Mesenchymal stem cell (in vitro differentiated cells and primary cell): ENCODE measurements around the gene IFIT1.
A peak's percentile ranks its signal among the peaks of the same experiment; 100 is the strongest.

ENCODE experiments used
- DNase-seq: peaks from one replicate; pipeline ENCODE4 v3.0.0-alpha.2; 2013
- H2AFZ ChIP-seq: one replicate; pipeline ENCODE4 v1.6.1; 2013; ENCODE audit warnings: low read depth, mild to moderate bottlenecking, control low read depth, inconsistent platforms, low read length, moderate library complexity
- H2AK5ac ChIP-seq: 2 replicates; pipeline ENCODE4 v1.6.1; 2013; ENCODE audit warnings: low read length, moderate library complexity, mild to moderate bottlenecking, inconsistent platforms; ENCODE audit not compliant: severe bottlenecking
- H2BK120ac ChIP-seq: one replicate; pipeline ENCODE4 v1.6.1; 2013; ENCODE audit warnings: low read depth, mild to moderate bottlenecking, inconsistent platforms, low read length, moderate library complexity
- H2BK12ac ChIP-seq, 2 experiments: one replicate each; pipeline ENCODE4 v1.6.1; 2013; ENCODE audit warnings: inconsistent platforms in 2 of 2, low read length in 2 of 2, mild to moderate bottlenecking in 2 of 2, moderate library complexity in 2 of 2, control low read depth in 1 of 2
- H2BK15ac ChIP-seq: one replicate; pipeline ENCODE4 v1.6.1; 2013; ENCODE audit warnings: mild to moderate bottlenecking, low read depth, inconsistent platforms; ENCODE audit not compliant: poor library complexity, severe bottlenecking
- H2BK5ac ChIP-seq: 2 replicates; pipeline ENCODE4 v1.6.1; 2013; ENCODE audit warnings: low read depth, mild to moderate bottlenecking, low read length, control low read depth, inconsistent platforms; ENCODE audit not compliant: poor library complexity, severe bottlenecking
- H3K14ac ChIP-seq, 2 experiments: one replicate each; pipeline ENCODE4 v1.6.1; 2013; ENCODE audit warnings: inconsistent platforms in 2 of 2, low read length in 2 of 2, control low read depth in 1 of 2, mild to moderate bottlenecking in 1 of 2, moderate library complexity in 1 of 2
- H3K18ac ChIP-seq, 2 experiments: one replicate each; pipeline ENCODE4 v1.6.1; 2013; ENCODE audit warnings: inconsistent platforms in 2 of 2, low read length in 2 of 2, control low read depth in 1 of 2, low read depth in 1 of 2, mild to moderate bottlenecking in 1 of 2
- H3K23ac ChIP-seq, 2 experiments: one replicate each; pipeline ENCODE4 v1.6.1; 2013; ENCODE audit warnings: inconsistent platforms in 2 of 2, low read length in 2 of 2, mild to moderate bottlenecking in 2 of 2, moderate library complexity in 2 of 2, control low read depth in 1 of 2
- H3K27ac ChIP-seq: 2 replicates; pipeline ENCODE4 v1.5.1; 2013; ENCODE audit warnings: mild to moderate bottlenecking, moderate library complexity, low read length, control low read depth, inconsistent platforms; ENCODE audit not compliant: poor library complexity, severe bottlenecking
- H3K27me3 ChIP-seq, 2 experiments: 2 replicates each; pipeline versions ENCODE4 v1.6.1 to v1.7.0; 2013; ENCODE audit warnings: low read length in 2 of 2, mild to moderate bottlenecking in 2 of 2, moderate library complexity in 2 of 2, control low read depth in 1 of 2, inconsistent platforms in 1 of 2; ENCODE audit not compliant: control insufficient read depth in 1 of 2, insufficient read depth in 1 of 2
- H3K36me3 ChIP-seq, 2 experiments: 2 replicates each; pipeline versions ENCODE4 v1.6.1 to v1.7.0; 2013; ENCODE audit warnings: low read length in 2 of 2, control low read depth in 1 of 2, inconsistent platforms in 1 of 2, low read depth in 1 of 2, mild to moderate bottlenecking in 1 of 2; ENCODE audit not compliant: insufficient read depth in 2 of 2, control insufficient read depth in 1 of 2
- H3K4ac ChIP-seq, 2 experiments: one replicate each; pipeline ENCODE4 v1.6.1; 2013; ENCODE audit warnings: inconsistent platforms in 2 of 2, low read length in 2 of 2, mild to moderate bottlenecking in 2 of 2, moderate library complexity in 2 of 2, control low read depth in 1 of 2, low read depth in 1 of 2
- H3K4me1 ChIP-seq: 2 replicates; pipeline ENCODE4 v1.6.1; 2013; ENCODE audit warnings: low read depth, low read length, control low read depth; ENCODE audit not compliant: control insufficient read depth, insufficient read depth
- H3K4me2 ChIP-seq: 2 replicates; pipeline ENCODE4 v1.6.1; 2013; ENCODE audit warnings: low read length, mild to moderate bottlenecking, inconsistent platforms; ENCODE audit not compliant: poor library complexity, severe bottlenecking
- H3K4me3 ChIP-seq, 2 experiments: 2 replicates each; pipeline versions ENCODE4 v1.5.1 to v1.7.0; 2013; ENCODE audit warnings: low read length in 2 of 2, mild to moderate bottlenecking in 2 of 2, control low read depth in 1 of 2, low read depth in 1 of 2; ENCODE audit not compliant: insufficient read depth in 1 of 2
- H3K79me1 ChIP-seq: replicated peaks from 2 replicates; pipeline ENCODE4 v1.6.1; 2013; ENCODE audit warnings: mild to moderate bottlenecking, control low read depth, low read length, inconsistent platforms; ENCODE audit not compliant: poor library complexity, severe bottlenecking
- H3K9ac ChIP-seq: 2 replicates; pipeline ENCODE4 v1.7.0; 2013; ENCODE audit warnings: mild to moderate bottlenecking, low read length, moderate library complexity
- H3K9me3 ChIP-seq: 2 replicates; pipeline ENCODE4 v1.7.0; 2013; ENCODE audit warnings: mild to moderate bottlenecking, low read length; ENCODE audit not compliant: control insufficient read depth
- H4K8ac ChIP-seq: one replicate; pipeline ENCODE4 v1.6.1; 2013; ENCODE audit warnings: inconsistent platforms, mild to moderate bottlenecking, low read length, moderate library complexity
- H4K91ac ChIP-seq: one replicate; pipeline ENCODE4 v1.6.1; 2013; ENCODE audit warnings: mild to moderate bottlenecking, low read length, inconsistent platforms
- WGBS: methylation state at CpG from one replicate; pipeline ENCODE4 v1.1.7; 2013; ENCODE audit warnings: mixed read lengths; 5-methylcytosine and 5-hydroxymethylcytosine counted together

The IFIT1 gene

DNA sequence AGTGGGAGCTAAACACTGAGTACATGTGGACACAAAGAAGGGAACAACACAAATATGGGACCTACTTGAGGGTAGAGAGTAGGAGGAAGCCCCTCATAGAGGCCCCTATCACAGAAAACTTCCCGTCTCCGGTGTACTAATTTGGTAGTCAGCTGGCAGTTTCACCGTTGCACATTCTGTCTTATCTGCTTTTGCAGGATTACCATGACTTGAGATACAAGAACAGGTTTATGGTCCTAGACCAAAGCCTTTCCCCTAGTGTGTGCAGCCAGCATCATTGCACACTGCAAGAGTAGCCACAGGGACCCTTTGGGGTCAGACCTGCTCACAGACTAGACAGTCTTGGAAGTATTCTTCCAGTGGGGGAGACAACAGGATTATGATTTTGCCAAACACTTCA is 20.4 kb upstream of the IFIT1 start:
- no peak overlapping the region for H3K4me3 ChIP-seq
- no peaks in the 10 kb centered on the region for H3K79me1 ChIP-seq

DNA sequence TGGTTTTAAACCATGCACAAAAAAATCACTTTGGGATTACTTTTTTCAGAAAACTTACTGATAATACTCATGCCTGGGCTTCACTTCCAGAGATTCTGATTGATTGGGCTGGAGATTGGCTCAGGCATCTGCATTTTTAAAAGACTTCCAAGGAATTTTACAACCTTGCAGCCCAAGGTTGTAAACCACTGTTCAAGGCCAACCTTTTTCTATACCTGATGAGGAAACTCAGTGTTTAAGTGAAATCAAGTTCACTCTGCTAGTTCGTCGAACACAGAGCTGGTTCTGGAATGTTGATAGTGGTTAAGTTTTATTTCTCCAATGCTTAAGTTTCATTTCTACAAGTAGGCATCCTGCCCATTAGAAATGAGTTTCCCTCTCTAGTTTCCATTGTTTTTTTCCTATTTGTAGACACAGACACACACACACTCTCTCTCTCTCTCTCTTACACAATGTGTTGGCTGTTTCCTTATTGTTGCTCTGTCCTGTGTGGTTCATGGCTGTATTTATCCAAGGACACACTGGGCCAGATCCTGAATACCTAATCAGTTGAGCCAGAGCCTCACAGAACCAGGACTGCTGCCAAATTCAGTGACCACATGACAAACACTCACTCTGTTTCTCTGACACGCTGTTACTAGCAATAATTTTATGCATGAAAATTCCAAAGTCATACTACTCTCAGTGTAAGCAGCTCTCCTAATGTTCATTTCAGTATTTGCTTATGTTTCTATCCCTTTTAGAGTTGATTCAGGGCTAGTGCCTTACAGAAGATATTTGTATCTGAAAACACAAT is 18.3 kb upstream of the IFIT1 start:
- Histone ChIP-seq H3K4me1 (peaks cover 3% of the 10 kb centered on the region), H3K9ac (peak overlapping the region; percentile 77), H3K36me3 (no peaks in the 10 kb centered on the region), H3K27me3 (no peaks in the 10 kb centered on the region), H3K4me3 (peak overlapping the region in 1 of 2 experiments; percentile 36), H3K18ac (peak overlapping the region in 1 of 2 experiments; percentile 34), H4K91ac (no peak overlapping the region), H2BK12ac (no peak overlapping the region), H2AFZ (no peak overlapping the region), H3K23ac (no peak overlapping the region), H3K27ac (no peak overlapping the region), H2BK15ac (no peak overlapping the region), H3K79me1 (no peaks in the 10 kb centered on the region), H3K9me3 (no peaks in the 10 kb centered on the region), H3K14ac (no peak overlapping the region), H3K4me2 (no peak overlapping the region), H2BK120ac (no peak overlapping the region), H2BK5ac (no peak overlapping the region), H4K8ac (no peak overlapping the region), H3K4ac (no peak overlapping the region), H2AK5ac (no peak overlapping the region)
- 80% methylated on average over 3 of the region's 3 CpGs for WGBS
- DNase-seq, result peak; percentile 86

More for the DNA sequence above, 20.4 kb upstream of the IFIT1 start:
- 89% methylated on average over 3 of the region's 3 CpGs for WGBS
- no peak overlapping the region for H3K4ac ChIP-seq
- no peak overlapping the region for H3K23ac ChIP-seq
- H4K91ac ChIP-seq, result no peak overlapping the region
- H3K14ac ChIP-seq, result no peak overlapping the region
- DNase-seq, result no peak
- no peak overlapping the region for H2BK5ac ChIP-seq
- no peak overlapping the region for H3K4me2 ChIP-seq
- no peak overlapping the region for H2AFZ ChIP-seq
- no peak overlapping the region for H2AK5ac ChIP-seq
- peak overlapping the region in 1 of 2 experiments; percentile 23 for H2BK12ac ChIP-seq
- no peak overlapping the region for H3K27ac ChIP-seq
- no peak overlapping the region for H3K18ac ChIP-seq
- H3K4me1 ChIP-seq, result peaks cover 5% of the 10 kb centered on the region
- H3K9ac ChIP-seq, result no peak overlapping the region
- no peaks in the 10 kb centered on the region for H3K27me3 ChIP-seq
- H3K9me3 ChIP-seq, result no peaks in the 10 kb centered on the region
- no peak overlapping the region for H2BK15ac ChIP-seq
- H4K8ac ChIP-seq, result no peak overlapping the region
- H3K36me3 ChIP-seq, result no peaks in the 10 kb centered on the region
- H2BK120ac ChIP-seq, result no peak overlapping the region

GRCh38 chr10:89374713-89375141 is 17.7 kb upstream of the IFIT1 start:
- peak overlapping the region in 1 of 2 experiments; percentile 6 for H3K18ac ChIP-seq
- H3K4ac ChIP-seq, result peak overlapping the region; percentile 1 to 37
- H3K23ac ChIP-seq, result no peak overlapping the region
- H3K14ac ChIP-seq, result peak overlapping the region in 1 of 2 experiments; percentile 71
- no peak overlapping the region for H2AK5ac ChIP-seq
- no peak overlapping the region for H3K27ac ChIP-seq
- H2BK5ac ChIP-seq, result no peak overlapping the region
- H4K91ac ChIP-seq, result no peak overlapping the region
- H3K9ac ChIP-seq, result peak overlapping the region; percentile 77
- no peak overlapping the region for H2BK15ac ChIP-seq
- no peak overlapping the region for H2AFZ ChIP-seq
- peak; percentile 24 for DNase-seq
- no peak overlapping the region for H3K4me3 ChIP-seq
- peaks cover 2% of the 10 kb centered on the region for H3K4me1 ChIP-seq
- H3K27me3 ChIP-seq, result no peaks in the 10 kb centered on the region
- no peaks in the 10 kb centered on the region for H3K79me1 ChIP-seq
- H3K4me2 ChIP-seq, result no peak overlapping the region
- H3K9me3 ChIP-seq, result no peaks in the 10 kb centered on the region
- peak overlapping the region in 1 of 2 experiments; percentile 86 for H2BK12ac ChIP-seq
- H2BK120ac ChIP-seq, result no peak overlapping the region
- H4K8ac ChIP-seq, result no peak overlapping the region
- H3K36me3 ChIP-seq, result no peaks in the 10 kb centered on the region

- H3K79me1 ChIP-seq, result no peaks in the 10 kb centered on the region
- no peak within 1 kb of the TSS for H2BK5ac ChIP-seq
- H3K36me3 ChIP-seq, result no peaks in the 10 kb centered on the region
- H3K27me3 ChIP-seq, result no peaks in the 10 kb centered on the region
- no peak within 1 kb of the TSS for H2BK120ac ChIP-seq
- H3K4ac ChIP-seq, result no peak within 1 kb of the TSS
- H2BK12ac ChIP-seq, result no peak within 1 kb of the TSS
- no peak within 1 kb of the TSS for H3K4me3 ChIP-seq
- DNase-seq, result no peak
- peaks cover 2% of the 10 kb centered on the region for H3K4me1 ChIP-seq
- H3K18ac ChIP-seq, result no peak within 1 kb of the TSS
- no peak within 1 kb of the TSS for H2BK15ac ChIP-seq
- H3K14ac ChIP-seq, result no peak within 1 kb of the TSS
- no peak within 1 kb of the TSS for H3K9ac ChIP-seq
- no peak within 1 kb of the TSS for H4K91ac ChIP-seq
- H4K8ac ChIP-seq, result no peak within 1 kb of the TSS
- no peak within 1 kb of the TSS for H3K27ac ChIP-seq
- no peak within 1 kb of the TSS for H2AFZ ChIP-seq
- H3K23ac ChIP-seq, result no peak within 1 kb of the TSS
- H3K4me2 ChIP-seq, result no peak within 1 kb of the TSS
- 78% methylated on average over 5 of the region's 5 CpGs for WGBS
- no peaks in the 10 kb centered on the region for H3K9me3 ChIP-seq
- H2AK5ac ChIP-seq, result no peak within 1 kb of the TSS
Measured at GRCh38 chr10:89377705-89378637, 14.5 kb upstream of the IFIT1 start, which contains the start of gene IFIT1B. IFIT1B (plus strand) TSS chr10:89378056; CDS start chr10:89378136, 80 bp downstream.
